Adrenal gland (tissue), 5 donors: ENCODE data around the gene STXBP2.

ENCODE experiments used
- POLR2A ChIP-seq, 2 donors: fragments of 450-650 bp; IDR thresholded peaks; one replicate each; pipeline ENCODE4 v1.6.1; 2017; ENCODE audit warnings: antibody characterized with exemption in 2 of 2, mild to moderate bottlenecking in 2 of 2, moderate library complexity in 1 of 2
- TF ChIP-seq, protein P1 (sequence below), 6 experiments: fragments of 450-650 bp in 4 of 6; fragments of 200-600 bp in 2 of 6; sonication (generic) in 1 of 6; IDR thresholded peaks; 1 replicate in 5 of 6; 2 replicates in 1 of 6; pipeline versions ENCODE4 v1.5.1 to v1.8.0; 2016 to 2021; ENCODE audit warnings: antibody characterized with exemption in 6 of 6, mild to moderate bottlenecking in 2 of 6, moderate library complexity in 1 of 6
- donor health status: DM: no; HTN: no; CAD: no.

DNA sequence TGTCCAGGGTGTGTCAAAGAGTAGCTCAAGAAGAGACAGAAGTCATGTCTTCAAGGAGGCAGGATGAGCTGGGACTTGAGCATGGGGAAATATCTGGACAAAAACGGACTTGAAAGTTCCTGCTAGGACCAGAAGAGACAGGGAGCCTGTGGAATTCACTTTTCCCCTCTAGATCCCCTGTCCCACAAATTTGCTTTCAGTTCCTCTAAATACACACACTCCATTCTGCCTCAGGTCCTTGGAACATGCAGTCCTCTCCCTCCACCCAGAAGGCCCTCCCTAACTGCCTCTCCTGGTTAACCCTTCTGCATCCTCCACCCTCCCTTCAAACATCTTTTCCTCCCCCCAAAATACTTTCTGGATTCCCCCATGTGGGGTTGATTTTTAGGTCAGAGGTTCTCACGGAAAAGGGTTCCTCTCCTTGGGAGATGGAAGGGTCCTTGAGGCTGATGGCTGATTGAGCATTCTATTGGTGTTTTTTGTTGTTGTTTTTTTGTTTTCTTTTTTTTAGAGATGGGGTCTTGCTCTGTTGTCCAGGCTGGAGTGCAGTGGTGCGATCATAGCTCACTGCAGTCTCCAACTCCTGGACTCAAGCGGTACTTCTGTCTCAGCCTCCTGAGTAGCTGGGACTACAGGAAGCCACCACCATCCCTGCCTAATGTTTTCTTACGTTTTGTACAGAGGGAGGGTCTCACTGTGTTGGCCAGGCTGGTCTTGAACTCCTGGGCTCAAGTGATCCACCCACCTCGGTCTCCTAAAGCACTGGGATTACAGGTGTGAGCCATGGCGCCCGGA is 25.0 kb downstream of the STXBP2 start:
- TF ChIP-seq, protein P1, sequence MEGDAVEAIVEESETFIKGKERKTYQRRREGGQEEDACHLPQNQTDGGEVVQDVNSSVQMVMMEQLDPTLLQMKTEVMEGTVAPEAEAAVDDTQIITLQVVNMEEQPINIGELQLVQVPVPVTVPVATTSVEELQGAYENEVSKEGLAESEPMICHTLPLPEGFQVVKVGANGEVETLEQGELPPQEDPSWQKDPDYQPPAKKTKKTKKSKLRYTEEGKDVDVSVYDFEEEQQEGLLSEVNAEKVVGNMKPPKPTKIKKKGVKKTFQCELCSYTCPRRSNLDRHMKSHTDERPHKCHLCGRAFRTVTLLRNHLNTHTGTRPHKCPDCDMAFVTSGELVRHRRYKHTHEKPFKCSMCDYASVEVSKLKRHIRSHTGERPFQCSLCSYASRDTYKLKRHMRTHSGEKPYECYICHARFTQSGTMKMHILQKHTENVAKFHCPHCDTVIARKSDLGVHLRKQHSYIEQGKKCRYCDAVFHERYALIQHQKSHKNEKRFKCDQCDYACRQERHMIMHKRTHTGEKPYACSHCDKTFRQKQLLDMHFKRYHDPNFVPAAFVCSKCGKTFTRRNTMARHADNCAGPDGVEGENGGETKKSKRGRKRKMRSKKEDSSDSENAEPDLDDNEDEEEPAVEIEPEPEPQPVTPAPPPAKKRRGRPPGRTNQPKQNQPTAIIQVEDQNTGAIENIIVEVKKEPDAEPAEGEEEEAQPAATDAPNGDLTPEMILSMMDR (IDR thresholded peaks at IDR 0.05), result no peak
- no peak for TF ChIP-seq POLR2A (IDR thresholded peaks at IDR 0.05)
